CD14-positive monocyte (primary cell): Measurements from ENCODE around the gene CGB1. TPM values are rescaled to one million over a fixed set of nuclear protein-coding genes. Genes with fewer than 3 reads are reported as not detected.
"Not testable (repeated sequence)": the region's sequence is repeated elsewhere in the genome, so short reads cannot be mapped to it uniquely, and the experiment has no call there.

Source experiments
- DNase-seq, 3 donors: peaks; one replicate each; pipeline ENCODE4 v3.0.0-alpha.2; 2011 to 2022
- H2AFZ ChIP-seq: 2 replicates; pipeline ENCODE4 v1.6.0; 2012; ENCODE audit warnings: mild to moderate bottlenecking, low read depth, low read length, inconsistent platforms; ENCODE audit not compliant: insufficient read depth, poor library complexity, severe bottlenecking
- H3K27ac ChIP-seq, 2 donors: 1 replicate in 1 of 2; 2 replicates in 1 of 2; pipeline ENCODE4 v1.5.1; 2012 to 2013; ENCODE audit warnings: low read length in 2 of 2, control low read depth in 1 of 2, inconsistent platforms in 1 of 2, low read depth in 1 of 2, mild to moderate bottlenecking in 1 of 2
- H3K27me3 ChIP-seq, 2 donors: one replicate each; pipeline versions ENCODE4 v1.6.0 to v1.6.1; 2011 to 2013; ENCODE audit warnings: low read length in 2 of 2; ENCODE audit not compliant: control insufficient read depth in 2 of 2, insufficient read depth in 2 of 2
- H3K36me3 ChIP-seq, 2 donors: replicated peaks in 1 of 2; 1 replicate in 1 of 2; 2 replicates in 1 of 2; pipeline versions ENCODE4 v1.5.1 to v1.6.1; 2012 to 2013; ENCODE audit warnings: low read length in 2 of 2, control low read depth in 1 of 2, inconsistent platforms in 1 of 2, mild to moderate bottlenecking in 1 of 2; ENCODE audit not compliant: insufficient read depth in 2 of 2, control insufficient read depth in 1 of 2
- H3K4me1 ChIP-seq, 2 donors: 1 replicate in 1 of 2; 2 replicates in 1 of 2; pipeline versions ENCODE4 v1.5.1 to v1.6.1; 2012 to 2013; ENCODE audit warnings: low read length in 2 of 2, control low read depth in 1 of 2, inconsistent platforms in 1 of 2, mild to moderate bottlenecking in 1 of 2, moderate library complexity in 1 of 2; ENCODE audit not compliant: insufficient read depth in 2 of 2, control insufficient read depth in 1 of 2
- H3K4me2 ChIP-seq: replicated peaks from 2 replicates; pipeline ENCODE3; 2012; ENCODE audit warnings: low read length, moderate library complexity, mild to moderate bottlenecking; ENCODE audit not compliant: poor library complexity, severe bottlenecking; ENCODE audit errors: extremely low read depth
- H3K4me3 ChIP-seq, 3 experiments: fragments of 200-600 bp in 1 of 3; sonication (generic) in 1 of 3; replicated peaks in 1 of 3; 1 replicate in 2 of 3; 2 replicates in 1 of 3; pipeline ENCODE4 v1.5.1; 2011 to 2013; ENCODE audit warnings: low read length in 3 of 3, mild to moderate bottlenecking in 3 of 3, control low read depth in 2 of 3, low read depth in 2 of 3, inconsistent platforms in 1 of 3, moderate library complexity in 1 of 3
- H3K79me2 ChIP-seq: 2 replicates; pipeline ENCODE4 v1.6.0; 2012; ENCODE audit warnings: mild to moderate bottlenecking, control low read depth, inconsistent platforms, low read length, moderate library complexity; ENCODE audit not compliant: insufficient read depth
- H3K9ac ChIP-seq: 2 replicates; pipeline ENCODE4 v1.6.0; 2017; ENCODE audit warnings: low read length, mild to moderate bottlenecking; ENCODE audit not compliant: insufficient read depth, poor library complexity, severe bottlenecking
- H3K9me3 ChIP-seq, 2 donors: replicated peaks in 1 of 2; 1 replicate in 1 of 2; 2 replicates in 1 of 2; pipeline versions ENCODE4 v1.5.1 to v1.6.1; 2012 to 2013; ENCODE audit warnings: low read length in 2 of 2, control low read depth in 1 of 2; ENCODE audit not compliant: control insufficient read depth in 1 of 2, insufficient read depth in 1 of 2
- H4K20me1 ChIP-seq: 2 replicates; pipeline ENCODE4 v1.6.0; 2012; ENCODE audit warnings: mild to moderate bottlenecking, low read length, control low read depth, moderate library complexity; ENCODE audit not compliant: insufficient read depth
- H3K27ac Mint-ChIP-seq, 7 donors: one replicate each; pipeline ENCODE4 v1.8.0; 2020; ENCODE audit warnings: mild to moderate bottlenecking in 7 of 7, mixed read lengths in 7 of 7, moderate library complexity in 6 of 7, inconsistent platforms in 2 of 7
- H3K27me3 Mint-ChIP-seq, 3 donors: one replicate each; pipeline ENCODE4 v1.8.0; 2021 to 2022; ENCODE audit warnings: low read depth in 3 of 3, mild to moderate bottlenecking in 3 of 3, mixed read lengths in 3 of 3, moderate library complexity in 3 of 3, inconsistent platforms in 1 of 3
- H3K36me3 Mint-ChIP-seq, 2 donors: one replicate each; pipeline ENCODE4 v1.8.0; 2020; ENCODE audit warnings: mixed read lengths in 2 of 2, inconsistent platforms in 1 of 2, mild to moderate bottlenecking in 1 of 2
- H3K4me1 Mint-ChIP-seq: one replicate; pipeline ENCODE4 v1.8.0; 2020; ENCODE audit warnings: mild to moderate bottlenecking, mixed read lengths
- H3K4me3 Mint-ChIP-seq, 2 donors: one replicate each; pipeline ENCODE4 v1.8.0; 2020; ENCODE audit warnings: mild to moderate bottlenecking in 2 of 2, mixed read lengths in 2 of 2, moderate library complexity in 1 of 2
- H3K9me3 Mint-ChIP-seq, 7 donors: one replicate each; pipeline ENCODE4 v1.8.0; 2020 to 2022; ENCODE audit warnings: mixed read lengths in 7 of 7, mild to moderate bottlenecking in 6 of 7, moderate library complexity in 6 of 7, inconsistent platforms in 2 of 7
- CTCF ChIP-seq: fragments of 200-600 bp; IDR thresholded peaks from one replicate; pipeline ENCODE4 v1.8.0; 2022; ENCODE audit warnings: antibody characterized with exemption, mild to moderate bottlenecking
- WGBS: methylation state at CpG from one replicate; pipeline ENCODE4 v1.1.5; 2013; ENCODE audit warnings: missing lambda C conversion rate; ENCODE audit not compliant: insufficient coverage; 5-methylcytosine and 5-hydroxymethylcytosine counted together
- intact Hi-C, 2 donors: fragments of 100-400 bp; cut with micrococcal nuclease; formaldehyde crosslinking; loops; one replicate each; pipeline versions ENCODE4 v1.15.0 to v1.15.1; 2023
- polyA plus RNA-seq, 3 donors: library from polyadenylated mRNA; depleted of rRNA in 1 of 3; unstranded in 2 of 3; stranded (reverse) in 1 of 3; fragments of 300-500 nt in 2 of 3; fragments of >200 nt in 1 of 3; fragmentation: Illumina TruSeq in 2 of 3; gene quantifications; 1 replicate in 2 of 3; 2 replicates in 1 of 3; pipeline ENCODE4 v1.2.3, GENCODE V29; 2012 to 2021

CGB1 gene
- polyA plus RNA-seq, 3 donors = not detected

GRCh38 chr19:49031642-49032301 lies 4.9 kb downstream of the CGB1 start, which contains the start of gene CGB2:
CGB2 (plus strand) TSS chr19:49031890; CDS start chr19:49032096, 206 bp downstream.
- H3K27ac Mint-ChIP-seq = peak within 1 kb of the TSS in 1 of 7 donors; percentile 25
- H3K4me3 Mint-ChIP-seq = peak within 1 kb of the TSS in 1 of 2 donors; percentile 69
- WGBS = 64% methylated on average over 4 of the region's 28 CpGs

GRCh38 chr19:49030323-49030722 lies 6.4 kb downstream of the CGB1 start:
- H3K9me3 Mint-ChIP-seq = peaks cover 0 to 10% (median 6%) of the 10 kb centered on the region in 7 donors
- no CpG with 5 or more reads among the region's 8 CpGs for WGBS
- H3K4me1 ChIP-seq = not testable (repeated sequence)

More at GRCh38 chr19:49031642-49032301, 4.9 kb downstream of the CGB1 start, which contains the start of gene CGB2:
- H3K4me1 ChIP-seq, H3K4me1 Mint-ChIP-seq, H3K27ac ChIP-seq, H3K36me3 Mint-ChIP-seq, H3K9ac ChIP-seq, H2AFZ ChIP-seq, H3K27me3 ChIP-seq, H3K36me3 ChIP-seq, H3K9me3 ChIP-seq, intact Hi-C loops, H3K4me2 ChIP-seq, H4K20me1 ChIP-seq, H3K4me3 ChIP-seq, H3K79me2 ChIP-seq: not testable (repeated sequence)
- peak; percentile 32 for TF ChIP-seq CTCF
- peak in 1 of 3 donors; percentile 49 for DNase-seq
- H3K9me3 Mint-ChIP-seq = peaks cover 0 to 14% (median 6%) of the 10 kb centered on the region in 7 donors
- peaks cover 3 to 15% (median 11%) of the 10 kb centered on the region in 3 donors for H3K27me3 Mint-ChIP-seq

GRCh38 chr19:49029749-49030148 lies 6.9 kb downstream of the CGB1 start:
- H3K36me3 Mint-ChIP-seq, H3K4me3 ChIP-seq, H3K79me2 ChIP-seq, H3K4me1 ChIP-seq, H3K4me2 ChIP-seq, H3K36me3 ChIP-seq, H3K4me3 Mint-ChIP-seq, H3K27me3 ChIP-seq, H3K9me3 ChIP-seq, H2AFZ ChIP-seq, H4K20me1 ChIP-seq, H3K27ac ChIP-seq, H3K4me1 Mint-ChIP-seq, DNase-seq, intact Hi-C loops, H3K9ac ChIP-seq: not testable (repeated sequence)
- H3K9me3 Mint-ChIP-seq = peaks cover 0 to 10% (median 6%) of the 10 kb centered on the region in 7 donors
- H3K27ac Mint-ChIP-seq = peak overlapping the region in 1 of 7 donors; percentile 66
- WGBS = 88% methylated on average over 3 of the region's 14 CpGs
- H3K27me3 Mint-ChIP-seq = peaks cover 4 to 19% (median 5%) of the 10 kb centered on the region in 3 donors

More at GRCh38 chr19:49030323-49030722, 6.4 kb downstream of the CGB1 start:
- peaks cover 4 to 19% (median 5%) of the 10 kb centered on the region in 3 donors for H3K27me3 Mint-ChIP-seq
- intact Hi-C loops, H3K4me3 ChIP-seq, H3K27ac Mint-ChIP-seq, H3K36me3 Mint-ChIP-seq, H3K9me3 ChIP-seq, H3K79me2 ChIP-seq, H3K4me2 ChIP-seq, H3K27ac ChIP-seq, H3K4me3 Mint-ChIP-seq, H4K20me1 ChIP-seq, H3K36me3 ChIP-seq, DNase-seq, H2AFZ ChIP-seq, H3K27me3 ChIP-seq, H3K9ac ChIP-seq, H3K4me1 Mint-ChIP-seq: not testable (repeated sequence)

GRCh38 chr19:49028686-49029085 lies 8.0 kb downstream of the CGB1 start:
- H3K36me3 ChIP-seq, H4K20me1 ChIP-seq, H3K27ac Mint-ChIP-seq, H3K27me3 ChIP-seq, intact Hi-C loops, H3K4me3 ChIP-seq, H3K4me1 Mint-ChIP-seq, H3K4me3 Mint-ChIP-seq, H3K9me3 ChIP-seq, H3K36me3 Mint-ChIP-seq, H3K9ac ChIP-seq, H3K79me2 ChIP-seq, H3K27ac ChIP-seq, H3K4me2 ChIP-seq, H3K4me1 ChIP-seq, H2AFZ ChIP-seq, DNase-seq: not testable (repeated sequence)
- Mint-ChIP-seq H3K27me3 (peaks cover 4 to 19% (median 5%) of the 10 kb centered on the region in 3 donors), H3K9me3 (peaks cover 0 to 10% (median 6%) of the 10 kb centered on the region in 7 donors)
- WGBS = 100% methylated on average over 1 of the region's 9 CpGs
